Ovary (tissue), 9 donors: Measurements from ENCODE around the gene HECTD4. TPM values are rescaled to one million over a fixed set of nuclear protein-coding genes. Genes with fewer than 3 reads are reported as not detected.
"Not testable (repeated sequence)": the region's sequence is repeated elsewhere in the genome, so short reads cannot be mapped to it uniquely, and the experiment has no call there.

Experiments used
- DNase-seq, 5 donors: peaks; one replicate each; pipeline ENCODE4 v3.0.0-alpha.2; 2019 to 2020
- H3K27ac ChIP-seq, 2 donors: fragments of 200-600 bp; one replicate each; pipeline versions ENCODE4 v1.5.1 to v1.8.0; 2019 to 2022
- H3K27me3 ChIP-seq: fragments of 200-600 bp; one replicate; pipeline ENCODE4 v1.8.0; 2022
- H3K36me3 ChIP-seq: fragments of 200-600 bp; sonication (generic); one replicate; pipeline ENCODE4 v1.5.1; 2019
- H3K4me1 ChIP-seq: one replicate; pipeline ENCODE4 v1.8.1; 2013; ENCODE audit warnings: mild to moderate bottlenecking, moderate library complexity; ENCODE audit not compliant: insufficient read depth
- H3K4me3 ChIP-seq: fragments of 200-600 bp; sonication (generic); one replicate; pipeline ENCODE4 v1.5.1; 2017
- H3K9me3 ChIP-seq, 2 donors: fragments of 200-600 bp in 1 of 2; sonication (generic) in 1 of 2; one replicate each; pipeline versions ENCODE4 v1.5.1 to v1.8.1; 2013 to 2019; ENCODE audit warnings: mild to moderate bottlenecking in 1 of 2, moderate library complexity in 1 of 2
- CTCF ChIP-seq, 3 donors: fragments of 450-650 bp in 2 of 3; fragments of 200-600 bp in 1 of 3; IDR thresholded peaks; one replicate each; pipeline versions ENCODE4 v1.5.1 to v1.8.0; 2016 to 2022; ENCODE audit warnings: antibody characterized with exemption in 3 of 3, mild to moderate bottlenecking in 1 of 3
- EP300 ChIP-seq: sonication (generic); formaldehyde crosslinking; IDR thresholded peaks from one replicate; pipeline ENCODE4 v1.6.1; 2017; ENCODE audit warnings: antibody characterized with exemption
- POLR2A ChIP-seq: fragments of 450-650 bp; IDR thresholded peaks from one replicate; pipeline ENCODE4 v1.6.1; 2017; ENCODE audit warnings: antibody characterized with exemption, mild to moderate bottlenecking, moderate library complexity
- WGBS, 3 donors: extraction: QIAGEN DNeasy Blood & Tissue Kit in 1 of 3; methylation state at CpG; one replicate each; pipeline versions ENCODE4 v1.1.5 to v1.1.7; 2013 to 2017; 5-methylcytosine and 5-hydroxymethylcytosine counted together
- intact Hi-C, 4 donors: fragments of 100-400 bp; cut with DNase I; formaldehyde crosslinking; loops; one replicate each; pipeline versions ENCODE4 v1.11.0 to v1.15.1; 2022 to 2023
- polyA plus RNA-seq, 2 donors: library from polyadenylated mRNA; stranded (reverse); fragments of 200-250 nt in 1 of 2; fragments of 350-450 nt in 1 of 2; fragmentation: Illumina TruSeq in 1 of 2; extraction: RNeasy Lipid Tissue Mini Kit (QIAGEN cat#74804) in 1 of 2; gene quantifications; one replicate each; pipeline ENCODE4 v1.2.3, GENCODE V29; 2013 to 2014
- total RNA-seq, 7 donors: library from RNA; depleted of rRNA in 2 of 7; stranded (reverse); fragments of >200 nt in 2 of 7; fragmentation: NEBNext Ultra II Directional in 3 of 7; extraction: Animal tissue kit (Norgen Biotek cat#: 25700) in 3 of 7; gene quantifications; one replicate each; pipeline versions ENCODE4 v1.1.0 to v1.2.4, GENCODE V29; 2016 to 2023
- donor health status: DM: no; HTN: no; CAD: no; lungs with moderate emphysema.
- donor health status: DM: no; HTN: no; CAD: no.
- donor health status: Bipolar disorder and iron deficiency.
- donor health status: DM: yes; HTN: yes; CAD: no.
- donor health status: DM: no; HTN: no; CAD: no.
- donor health status: DM: yes; HTN: yes; CAD: no.

Gene HECTD4
- total and polyA plus RNA-seq, 9 donors = 12.3 to 47.3 (median 34.9) TPM

DNA sequence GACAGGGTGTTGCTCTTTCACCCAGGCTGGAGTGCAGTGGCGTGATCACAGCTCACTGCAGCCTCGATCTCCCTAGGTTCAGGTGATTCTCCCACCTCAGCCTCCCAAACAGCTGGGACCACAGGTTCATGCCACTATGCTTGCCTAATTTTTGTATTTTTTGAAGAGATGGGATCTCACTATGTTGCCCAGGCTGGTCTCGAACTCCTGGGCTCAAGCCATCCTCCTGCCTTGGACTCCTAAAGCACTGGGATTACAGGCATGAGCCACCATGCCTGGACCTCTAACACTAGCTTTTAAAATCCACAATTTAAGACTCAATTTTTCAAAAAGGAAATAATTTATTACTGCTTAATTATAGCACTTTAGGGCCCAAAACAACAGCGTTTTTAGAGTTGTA is 149.0 kb downstream of the HECTD4 start:
- Histone ChIP-seq H3K27me3 (no peaks in the 10 kb centered on the region), H3K27ac (no peak overlapping the region), H3K36me3 (peaks cover 2% of the 10 kb centered on the region), H3K4me1 (no peaks in the 10 kb centered on the region), H3K4me3 (no peak overlapping the region), H3K9me3 (no peaks in the 10 kb centered on the region)
- TF ChIP-seq EP300 (no peak), POLR2A (no peak), CTCF (IDR thresholded peaks at IDR 0.05) (no peak)
- intact Hi-C loops = no loop called here
- no peak for DNase-seq
- 95 to 96% (median 96%) methylated on average over 4 of the region's 4 CpGs for WGBS, 3 donors

DNA sequence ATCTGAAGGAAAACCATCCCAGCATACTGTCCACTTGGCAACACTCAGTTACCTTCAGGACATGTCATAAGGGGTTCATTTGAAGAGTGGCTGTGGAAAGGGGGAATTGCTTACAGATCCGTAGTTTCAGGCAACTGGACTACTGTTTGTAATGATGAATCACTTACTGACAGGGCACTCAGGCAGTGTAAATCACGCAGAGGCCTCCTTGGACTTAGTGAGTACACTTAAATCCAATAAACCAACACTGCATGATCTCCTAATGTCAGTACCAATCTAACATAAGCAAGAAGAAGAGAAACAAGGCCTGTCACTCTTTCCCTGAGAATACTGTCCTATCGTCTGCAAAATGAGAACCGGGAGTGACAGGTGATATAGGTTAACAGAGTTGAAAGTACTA is 152.1 kb downstream of the HECTD4 start:
- Histone ChIP-seq H3K4me3 (no peak overlapping the region), H3K27ac (no peak overlapping the region), H3K9me3 (no peaks in the 10 kb centered on the region), H3K36me3 (peaks cover under 1% of the 10 kb centered on the region), H3K27me3 (no peaks in the 10 kb centered on the region), H3K4me1 (no peaks in the 10 kb centered on the region)
- TF ChIP-seq POLR2A (no peak), CTCF (IDR thresholded peaks at IDR 0.05) (no peak), EP300 (no peak)
- intact Hi-C loops = no loop called here
- WGBS, 3 donors = 77 to 85% (median 83%) methylated on average over 4 of the region's 4 CpGs
- no peak for DNase-seq

DNA sequence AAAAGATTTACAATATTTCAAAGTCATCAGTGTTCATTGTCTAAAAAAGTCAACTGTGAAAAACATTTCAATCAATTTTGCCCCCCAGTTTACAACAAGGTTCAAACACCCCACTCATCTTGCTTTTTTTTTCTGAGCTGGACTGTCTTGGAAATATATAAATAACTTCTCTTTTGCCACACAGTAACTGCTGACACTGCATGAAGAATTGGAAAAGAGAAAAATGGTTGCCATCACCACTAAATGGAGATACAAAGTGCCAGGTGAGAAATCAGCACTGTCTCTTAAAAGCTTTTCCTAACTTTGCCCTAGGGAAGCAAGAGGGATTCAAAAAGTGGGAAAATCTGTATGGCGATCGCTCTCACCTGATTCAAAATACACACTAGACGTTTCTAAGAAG is 155.5 kb downstream of the HECTD4 start:
- TF ChIP-seq CTCF (IDR thresholded peaks at IDR 0.05) = no peak
- TF ChIP-seq EP300 = no peak
- no peak for TF ChIP-seq POLR2A
- intact Hi-C loops = no loop called here
- Histone ChIP-seq H3K27ac (no peak overlapping the region), H3K9me3 (no peaks in the 10 kb centered on the region), H3K27me3 (no peaks in the 10 kb centered on the region), H3K4me3 (no peak overlapping the region), H3K36me3 (no peaks in the 10 kb centered on the region), H3K4me1 (no peaks in the 10 kb centered on the region)
- no peak for DNase-seq
- WGBS, 3 donors = 86 to 94% (median 93%) methylated on average over 3 of the region's 3 CpGs

GRCh38 chr12:112220628-112221027 is 161.6 kb downstream of the HECTD4 start:
- H3K27ac ChIP-seq, H3K36me3 ChIP-seq, H3K4me1 ChIP-seq, H3K27me3 ChIP-seq, H3K9me3 ChIP-seq, DNase-seq, intact Hi-C loops, H3K4me3 ChIP-seq: not testable (repeated sequence)
- 88 to 91% (median 89%) methylated on average over 7 of the region's 7 CpGs for WGBS, 3 donors

DNA sequence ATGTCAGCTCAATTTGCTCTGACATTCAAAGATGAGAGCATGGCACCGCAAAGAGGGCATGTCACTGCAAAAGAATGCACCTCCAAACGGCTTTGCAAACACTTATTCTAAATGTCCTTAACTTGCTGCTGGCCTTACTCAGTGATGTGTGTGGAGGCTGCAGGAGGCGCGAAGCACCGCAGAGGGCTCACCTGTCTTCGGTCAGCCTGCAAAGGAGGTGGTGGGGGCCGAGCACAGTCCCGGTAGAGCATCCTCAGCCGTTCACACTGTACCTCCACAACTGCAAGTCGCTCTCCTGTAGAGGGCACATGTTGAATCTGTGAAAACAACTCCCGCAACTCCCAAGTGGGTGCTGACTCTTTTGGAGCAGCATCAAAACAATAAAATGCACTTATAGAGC is 163.0 kb downstream of the HECTD4 start:
- Histone ChIP-seq H3K36me3 (no peaks in the 10 kb centered on the region), H3K4me3 (no peak overlapping the region), H3K4me1 (no peaks in the 10 kb centered on the region), H3K27ac (no peak overlapping the region), H3K9me3 (no peaks in the 10 kb centered on the region), H3K27me3 (no peaks in the 10 kb centered on the region)
- TF ChIP-seq CTCF (IDR thresholded peaks at IDR 0.05) (no peak), POLR2A (no peak)
- WGBS, 3 donors = 75 to 82% (median 78%) methylated on average over 11 of the region's 11 CpGs
- no peak for DNase-seq
- intact Hi-C loops = no loop called here
